Bladder microvascular endothelial cell (primary cell): Measurements from ENCODE around the gene TICAM1. TPM values are rescaled to one million over a fixed set of nuclear protein-coding genes. Genes with fewer than 3 reads are reported as not detected.

ENCODE experiments used
- total RNA-seq: library from RNA; depleted of rRNA; stranded (reverse); fragments of >200 nt; gene quantifications from 2 replicates; pipeline ENCODE4 v1.2.3, GENCODE V29; 2014

TICAM1 gene
- total RNA-seq = 3.1 and 7.0 TPM in 2 replicates

DNA sequence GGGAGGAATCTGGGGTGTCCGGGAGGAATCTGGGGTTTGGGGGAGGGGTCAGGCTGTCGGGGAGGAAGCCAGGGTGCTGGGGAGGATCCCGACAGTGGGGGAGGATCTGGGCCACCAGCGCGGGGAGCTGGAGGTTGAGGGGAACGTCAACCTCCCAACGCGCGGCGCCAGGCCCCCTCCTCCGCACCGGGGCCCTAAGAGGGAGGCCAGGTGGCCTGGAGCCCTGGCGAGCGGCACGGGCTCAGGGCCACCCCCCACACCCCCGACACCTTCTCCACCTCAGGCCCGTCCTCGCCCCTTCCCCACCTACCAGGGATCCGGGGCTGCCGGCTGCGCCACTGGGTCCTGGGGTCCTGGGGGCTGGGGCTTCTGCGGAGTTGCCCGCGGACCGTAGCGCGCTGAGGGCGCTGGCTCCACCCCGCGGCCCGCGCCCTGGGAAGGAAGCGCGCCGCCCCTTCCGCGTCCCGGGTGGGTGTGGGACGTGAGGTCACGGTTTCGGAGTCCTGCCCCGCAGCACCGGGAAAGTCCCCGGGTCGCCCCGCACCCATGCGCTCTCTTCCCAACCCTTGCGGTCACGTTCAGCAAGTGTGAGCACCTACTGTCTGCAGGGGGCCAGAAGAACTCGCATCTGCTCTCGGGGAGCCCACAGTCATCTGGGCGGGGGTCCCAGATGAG lies at the start of gene TICAM1:
Gene TICAM1, minus strand, starts transcription at position 409 of the 675 bp plus-strand sequence. CDS start 13,335 bp downstream, outside the sequence.

DNA sequence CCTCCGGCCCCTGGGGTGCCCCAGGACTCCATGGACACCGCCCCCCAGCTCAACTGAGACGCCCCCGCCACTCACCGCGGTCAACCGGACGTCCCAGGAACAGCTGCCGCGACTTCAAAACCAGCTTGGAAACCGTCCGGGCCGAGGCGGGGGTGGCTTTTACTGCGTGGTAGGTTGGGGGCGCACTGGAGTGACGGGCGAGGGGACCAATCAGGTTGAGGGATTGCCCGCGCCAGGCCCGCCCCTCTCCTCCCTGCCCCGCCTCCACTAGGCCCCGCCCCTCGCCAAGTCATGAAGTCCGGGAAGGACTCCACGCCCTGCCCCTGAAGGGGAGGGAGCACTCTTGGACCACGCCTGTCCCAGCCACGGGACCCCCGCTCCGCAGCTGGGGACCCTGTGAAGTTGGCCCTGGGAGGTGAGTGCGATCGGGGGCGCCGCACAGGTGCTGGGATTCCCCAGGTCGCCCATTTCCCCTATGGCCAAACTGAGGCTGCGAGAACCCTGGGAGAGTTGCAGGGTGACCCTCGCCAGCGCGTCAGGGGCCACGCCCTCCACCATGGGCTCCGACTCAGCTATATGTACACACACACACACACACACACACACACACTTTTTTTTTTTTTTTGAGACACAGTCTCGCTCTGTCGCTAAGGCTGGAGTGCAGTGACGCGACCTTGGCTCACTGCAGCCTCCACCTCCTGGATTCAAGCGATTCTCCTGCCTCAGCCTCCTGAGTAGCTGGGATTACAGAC lies 36.2 kb upstream of the TICAM1 start, which contains the start of gene PLIN3:
Gene PLIN3, minus strand, starts transcription at position 134 of the 752 bp plus-strand sequence. CDS start 6,273 bp downstream, outside the sequence.

DNA sequence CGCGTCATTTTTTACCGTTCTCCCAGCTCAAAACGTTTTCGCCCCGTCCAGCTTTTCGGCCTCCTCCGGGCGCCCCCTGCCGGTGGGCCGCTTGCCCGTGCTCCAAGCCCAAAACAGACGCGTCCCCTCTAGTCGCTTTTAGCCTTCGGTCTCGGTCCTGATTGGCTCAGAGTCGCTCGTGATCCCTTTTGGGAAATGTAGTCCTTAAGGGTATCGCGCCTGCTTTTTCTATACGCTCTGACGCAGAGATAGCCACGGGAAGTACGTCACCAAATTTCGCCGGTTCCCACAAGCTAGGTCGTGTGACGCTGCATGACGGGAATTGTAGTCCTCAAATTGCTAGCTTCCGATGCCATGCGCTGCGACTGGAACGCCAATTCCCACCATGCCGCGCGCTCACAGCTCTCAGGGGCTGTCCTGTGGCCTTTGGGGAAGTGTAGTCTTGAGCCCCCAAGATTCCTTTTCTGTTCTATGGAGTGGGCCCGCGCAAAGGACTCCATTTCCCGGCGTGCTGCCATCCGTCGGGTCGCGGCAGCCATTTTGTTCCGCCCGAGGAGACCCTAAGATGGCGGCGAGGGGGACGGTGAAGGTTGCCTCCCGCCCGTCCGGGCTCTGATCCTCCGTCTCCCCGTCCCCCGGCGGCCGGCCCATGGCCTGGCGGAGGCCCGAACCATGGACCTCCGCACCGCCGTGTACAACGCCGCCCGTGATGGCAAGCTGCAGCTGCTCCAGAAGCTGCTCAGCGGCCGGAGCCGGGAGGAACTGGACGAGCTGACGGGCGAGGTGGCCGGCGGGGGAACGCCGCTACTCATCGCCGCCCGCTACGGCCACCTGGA lies 40.1 kb downstream of the TICAM1 start, which contains the start of gene FEM1A:
Gene FEM1A, plus strand, starts transcription at position 552 of the 836 bp plus-strand sequence. Its CDS starts 121 bp downstream, at position 673.

Other genes starting within 250 kb of the TICAM1 start
- 52.0 and 74.3 TPM in 2 replicates for gene TNFAIP8L1, start 192.2 kb downstream of the TICAM1 start, total RNA-seq
- 194 and 217 TPM in 2 replicates for gene MYDGF, start 161.4 kb downstream of the TICAM1 start, total RNA-seq
- 24.4 and 34.0 TPM in 2 replicates for gene DPP9, start 107.9 kb downstream of the TICAM1 start, total RNA-seq
- 9.9 and 15.5 TPM in 2 replicates for gene FEM1A, start 40.0 kb downstream of the TICAM1 start, total RNA-seq
- gene PLIN3, start 36.0 kb upstream of the TICAM1 start, total RNA-seq = 83.9 and 93.2 TPM in 2 replicates
- under 0.01 TPM in 1 of 2 replicates, not detected in the other for gene ARRDC5, start 71.2 kb upstream of the TICAM1 start, total RNA-seq
- 43.7 and 54.9 TPM in 2 replicates for gene UHRF1, start 77.8 kb upstream of the TICAM1 start, total RNA-seq
- 9.7 and 21.3 TPM in 2 replicates for gene KDM4B, start 137.4 kb upstream of the TICAM1 start, total RNA-seq